TTC549 (cell line): ENCODE measurements around the gene C6.

Source experiments
- FAIRE-seq: peaks from 2 replicates; lab custom pipeline; 2012; peaks lifted over from hg19 to GRCh38; lab: Jason Lieb, UNC

Gene C6

GRCh38 chr5:41120600-41120999 lies 92.7 kb downstream of the C6 start:
- FAIRE-seq: no peak

DNA sequence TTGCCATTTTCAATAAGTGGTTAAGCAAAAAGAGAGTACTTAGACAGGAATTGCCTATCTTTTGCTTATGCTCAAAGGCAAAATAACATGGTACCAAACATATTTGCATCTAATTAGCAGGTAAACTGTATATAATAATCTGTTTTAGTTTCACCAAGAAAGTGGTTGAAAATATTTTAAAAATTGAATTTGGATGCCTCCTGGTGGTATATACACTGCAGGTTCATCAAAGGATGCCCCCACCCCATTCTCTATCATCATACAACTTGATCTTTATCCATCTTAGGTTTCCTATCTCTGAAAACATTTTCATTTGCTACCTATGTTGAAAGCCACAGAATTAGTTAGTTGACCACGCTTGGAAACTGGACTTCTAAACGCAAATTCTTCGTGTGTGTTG lies 95.2 kb downstream of the C6 start:
- FAIRE-seq: no peak

- no peak for FAIRE-seq
Observed at GRCh38 chr5:41115281-41115680, 98.1 kb downstream of the C6 start.

DNA sequence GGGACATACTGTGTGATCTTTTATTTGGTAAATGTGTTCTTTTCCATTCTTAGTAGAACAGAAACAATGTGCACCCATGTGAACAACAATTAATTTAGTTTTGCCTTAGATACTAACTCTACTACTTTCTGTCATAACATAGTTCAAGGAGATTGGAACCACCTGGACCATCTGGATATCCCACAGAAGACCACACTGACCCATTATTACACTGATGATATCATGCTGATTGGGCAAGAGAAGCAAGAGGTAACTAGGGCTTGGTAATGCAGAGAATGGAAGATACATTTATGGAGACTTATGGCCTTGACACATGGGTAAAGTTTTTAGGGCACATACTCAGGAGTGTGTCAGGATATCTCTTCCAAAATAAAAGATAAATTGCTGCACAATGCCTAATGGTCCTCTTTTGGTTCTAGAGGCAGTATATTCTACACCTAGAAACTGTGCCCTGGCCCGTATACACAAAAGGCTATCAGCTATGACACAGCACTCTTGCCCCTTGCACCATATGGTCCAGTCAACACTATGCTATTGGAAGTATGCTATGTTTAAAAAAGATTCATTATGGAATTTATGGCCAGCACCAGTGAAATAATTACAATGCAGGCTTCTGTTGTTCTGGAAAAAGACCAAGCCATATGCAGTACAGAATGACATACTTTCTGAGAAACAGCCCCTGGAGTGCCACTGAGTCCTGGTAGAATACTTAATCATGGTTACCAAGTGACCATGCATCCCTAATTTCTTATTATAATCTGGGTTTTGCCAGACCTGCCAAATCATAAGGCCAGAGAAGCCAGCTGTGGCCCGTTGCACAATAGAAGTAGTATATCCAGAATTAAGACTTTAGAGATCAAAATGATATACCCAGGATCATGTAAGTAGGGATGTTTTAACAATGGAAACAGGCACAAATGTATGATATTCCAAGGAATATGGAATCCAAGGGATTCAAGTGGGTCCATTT lies 100.6 kb downstream of the C6 start:
- no peak for FAIRE-seq

DNA sequence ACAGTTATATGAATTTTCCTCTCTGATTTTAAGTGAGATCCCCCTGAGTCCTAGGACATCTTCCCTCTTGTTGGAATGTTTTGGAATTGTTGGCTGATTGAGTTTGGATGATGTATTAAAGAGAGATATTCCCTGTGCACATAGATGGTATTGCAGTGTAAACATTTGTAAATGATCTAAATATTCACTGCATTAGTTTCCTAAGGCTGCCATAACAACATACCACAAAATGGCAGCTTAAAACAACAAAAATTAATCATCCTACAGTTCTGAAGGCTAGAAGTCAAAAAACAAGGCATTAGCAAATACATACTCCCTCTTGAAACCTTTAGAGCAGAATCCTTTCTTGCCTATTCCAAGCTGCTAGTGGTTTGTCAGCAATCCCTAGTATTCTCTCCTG lies 104.1 kb downstream of the C6 start:
- no peak for FAIRE-seq

DNA sequence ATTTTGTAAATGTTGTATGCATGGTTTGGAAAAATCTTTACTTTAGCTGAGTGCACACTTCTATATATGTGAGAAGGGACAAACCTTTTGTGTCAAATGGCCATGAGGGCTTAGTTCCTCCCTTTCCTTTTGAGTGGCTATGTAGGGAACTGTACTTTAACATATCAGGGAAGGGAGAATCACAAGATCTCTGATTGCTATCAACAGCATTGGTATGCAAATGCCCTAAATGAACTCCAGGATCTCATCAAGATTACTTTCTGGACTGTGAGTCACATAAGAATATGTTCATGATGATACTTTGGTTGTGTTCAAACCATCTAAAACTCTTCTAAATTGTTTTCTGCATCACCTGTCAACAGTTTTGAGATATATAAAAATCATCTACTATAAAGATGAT lies 111.0 kb downstream of the C6 start:
- no peak for FAIRE-seq

GRCh38 chr5:41097642-41098041 lies 115.7 kb downstream of the C6 start:
- no peak for FAIRE-seq

DNA sequence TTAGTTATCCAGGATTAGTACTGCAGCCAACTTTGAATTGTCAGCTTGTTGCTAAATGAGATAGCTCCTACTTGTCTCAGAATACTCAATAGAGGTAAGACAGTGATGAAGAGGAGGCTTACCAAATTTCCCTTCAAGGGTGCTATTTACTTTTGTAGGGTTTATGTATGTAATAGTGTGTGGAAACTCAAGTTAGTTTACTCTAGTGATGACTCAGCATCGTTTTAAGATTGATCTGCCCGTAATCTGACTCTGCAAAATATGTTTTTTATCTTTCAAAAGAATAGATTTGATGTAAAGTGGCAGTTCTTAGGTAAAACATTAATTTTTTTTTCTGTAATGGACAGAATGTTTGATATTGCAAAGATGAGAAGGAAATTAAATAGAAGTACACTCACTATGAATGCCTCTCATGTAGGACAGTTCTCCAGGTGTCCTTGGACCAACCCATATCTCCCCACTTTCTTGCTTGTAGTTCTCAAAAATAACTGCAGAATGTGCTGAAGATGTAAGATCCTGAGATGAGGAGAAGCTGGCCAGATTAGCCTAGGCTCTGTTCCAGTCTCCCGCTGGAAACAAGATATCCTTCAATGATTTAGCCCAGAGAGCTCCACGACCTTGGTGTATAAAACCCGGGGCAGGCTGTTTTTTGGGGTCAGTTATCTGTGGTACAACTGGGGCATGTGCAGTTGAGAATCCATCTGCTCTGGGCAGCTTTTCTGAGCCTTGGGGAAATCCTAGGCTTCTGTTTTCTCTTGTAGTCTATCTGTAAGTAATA lies 117.8 kb downstream of the C6 start:
- FAIRE-seq: no peak

- FAIRE-seq: no peak
Observed at GRCh38 chr5:41094871-41095270, 118.5 kb downstream of the C6 start.

- no peak for FAIRE-seq
Observed at GRCh38 chr5:41093803-41094202, 119.5 kb downstream of the C6 start.
